Retinal pigment epithelial cell (primary cell): ENCODE data around the gene GFM2.
A peak's percentile ranks its signal among the peaks of the same experiment; 100 is the strongest.
"Not testable (repeated sequence)": the region's sequence is repeated elsewhere in the genome, so short reads cannot be mapped to it uniquely, and the experiment has no call there.

Experiments
- DNase-seq: peaks from one replicate; pipeline ENCODE4 v3.0.0-alpha.2; 2010; ENCODE audit warnings: low read depth
- H3K4me3 ChIP-seq: 2 replicates; pipeline ENCODE4 v1.5.1; 2011; ENCODE audit warnings: mild to moderate bottlenecking, low read length, control low read depth, moderate library complexity
- CTCF ChIP-seq: conservative IDR thresholded peaks from 2 replicates; pipeline ENCODE4 v1.5.1; 2011; ENCODE audit warnings: low read depth, low read length, control low read depth, inconsistent platforms

The GFM2 gene

GRCh38 chr5:74765201-74765600, 1.7 kb downstream of the GFM2 start:
- no peak for DNase-seq
- TF ChIP-seq CTCF: no peak
- no peak overlapping the region for H3K4me3 ChIP-seq

GRCh38 chr5:74763504-74763903, 3.4 kb downstream of the GFM2 start:
- no peak for TF ChIP-seq CTCF
- no peak for DNase-seq
- no peak overlapping the region for H3K4me3 ChIP-seq

GRCh38 chr5:74762599-74762998, 4.3 kb downstream of the GFM2 start:
- H3K4me3 ChIP-seq: no peak overlapping the region
- TF ChIP-seq CTCF: no peak
- DNase-seq: peak; percentile 46

GRCh38 chr5:74761241-74761640, 5.7 kb downstream of the GFM2 start:
- no peak overlapping the region for H3K4me3 ChIP-seq
- no peak for TF ChIP-seq CTCF
- no peak for DNase-seq

- not testable (repeated sequence) for DNase-seq, H3K4me3 ChIP-seq
These were observed 18.2 kb downstream of the GFM2 start for GRCh38 chr5:74748742-74749141.

GRCh38 chr5:74738406-74738805, 28.5 kb downstream of the GFM2 start:
- DNase-seq: no peak
- no peak for TF ChIP-seq CTCF
- no peak overlapping the region for H3K4me3 ChIP-seq

- no peak overlapping the region for H3K4me3 ChIP-seq
- DNase-seq: no peak
- no peak for TF ChIP-seq CTCF
These were observed 30.2 kb downstream of the GFM2 start for GRCh38 chr5:74736759-74737158.

- no peak for TF ChIP-seq CTCF
- no peak for DNase-seq
- H3K4me3 ChIP-seq: no peak overlapping the region
These were observed 41.6 kb downstream of the GFM2 start for GRCh38 chr5:74725331-74725730.
